VCaP (cell line): ENCODE measurements around the gene PIAS4.
"Not testable (repeated sequence)": the region's sequence is repeated elsewhere in the genome, so short reads cannot be mapped to it uniquely, and the experiment has no call there.

ENCODE experiments used
- H3K27ac ChIP-seq: fragments of 450-650 bp; 2 replicates; pipeline ENCODE4 v1.5.1; 2017
- TF ChIP-seq, protein P1 (sequence below): fragments of 450-650 bp; conservative IDR thresholded peaks from 2 replicates; pipeline ENCODE4 v1.5.1; 2017; ENCODE audit warnings: mild to moderate bottlenecking, moderate library complexity

PIAS4 gene

DNA sequence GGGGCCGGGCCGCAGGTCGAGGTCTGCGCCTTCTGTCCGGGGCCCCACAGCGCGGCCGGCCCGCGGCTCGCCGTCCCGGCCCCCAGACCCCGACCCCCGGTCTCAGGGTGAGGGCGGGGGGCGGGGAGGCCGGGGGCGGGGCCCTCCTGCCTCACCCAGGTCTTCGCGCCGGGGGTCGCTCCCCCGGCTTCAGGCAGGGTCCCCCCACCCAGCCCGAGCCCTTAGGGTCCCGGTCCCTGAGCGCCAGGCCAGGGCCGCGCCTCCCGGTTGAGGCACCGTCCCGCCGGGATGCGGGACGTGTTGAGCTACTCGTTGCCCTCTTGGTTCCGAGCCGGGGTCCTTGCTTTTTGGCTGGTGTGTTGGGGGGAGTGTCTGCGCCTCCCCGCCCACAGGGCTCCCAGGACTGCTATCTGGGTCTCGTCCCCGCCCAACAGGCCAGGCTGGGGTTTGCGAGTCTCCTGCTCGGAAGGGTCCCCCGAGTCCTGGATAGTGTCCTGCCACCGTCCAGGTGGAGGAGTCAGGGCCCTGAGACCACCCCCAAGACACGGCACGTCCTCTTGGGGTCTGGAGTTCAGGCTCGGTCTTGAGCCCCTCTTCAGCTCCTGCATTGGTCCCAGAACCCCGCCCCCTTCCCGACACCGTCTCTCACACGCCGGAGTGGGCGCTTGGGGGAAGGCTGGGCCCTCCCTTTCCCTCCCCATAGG, 452 bp downstream of the PIAS4 start:
- TF ChIP-seq, protein P1, sequence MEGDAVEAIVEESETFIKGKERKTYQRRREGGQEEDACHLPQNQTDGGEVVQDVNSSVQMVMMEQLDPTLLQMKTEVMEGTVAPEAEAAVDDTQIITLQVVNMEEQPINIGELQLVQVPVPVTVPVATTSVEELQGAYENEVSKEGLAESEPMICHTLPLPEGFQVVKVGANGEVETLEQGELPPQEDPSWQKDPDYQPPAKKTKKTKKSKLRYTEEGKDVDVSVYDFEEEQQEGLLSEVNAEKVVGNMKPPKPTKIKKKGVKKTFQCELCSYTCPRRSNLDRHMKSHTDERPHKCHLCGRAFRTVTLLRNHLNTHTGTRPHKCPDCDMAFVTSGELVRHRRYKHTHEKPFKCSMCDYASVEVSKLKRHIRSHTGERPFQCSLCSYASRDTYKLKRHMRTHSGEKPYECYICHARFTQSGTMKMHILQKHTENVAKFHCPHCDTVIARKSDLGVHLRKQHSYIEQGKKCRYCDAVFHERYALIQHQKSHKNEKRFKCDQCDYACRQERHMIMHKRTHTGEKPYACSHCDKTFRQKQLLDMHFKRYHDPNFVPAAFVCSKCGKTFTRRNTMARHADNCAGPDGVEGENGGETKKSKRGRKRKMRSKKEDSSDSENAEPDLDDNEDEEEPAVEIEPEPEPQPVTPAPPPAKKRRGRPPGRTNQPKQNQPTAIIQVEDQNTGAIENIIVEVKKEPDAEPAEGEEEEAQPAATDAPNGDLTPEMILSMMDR: no peak
- H3K27ac ChIP-seq: peak overlapping the region; percentile 85

DNA sequence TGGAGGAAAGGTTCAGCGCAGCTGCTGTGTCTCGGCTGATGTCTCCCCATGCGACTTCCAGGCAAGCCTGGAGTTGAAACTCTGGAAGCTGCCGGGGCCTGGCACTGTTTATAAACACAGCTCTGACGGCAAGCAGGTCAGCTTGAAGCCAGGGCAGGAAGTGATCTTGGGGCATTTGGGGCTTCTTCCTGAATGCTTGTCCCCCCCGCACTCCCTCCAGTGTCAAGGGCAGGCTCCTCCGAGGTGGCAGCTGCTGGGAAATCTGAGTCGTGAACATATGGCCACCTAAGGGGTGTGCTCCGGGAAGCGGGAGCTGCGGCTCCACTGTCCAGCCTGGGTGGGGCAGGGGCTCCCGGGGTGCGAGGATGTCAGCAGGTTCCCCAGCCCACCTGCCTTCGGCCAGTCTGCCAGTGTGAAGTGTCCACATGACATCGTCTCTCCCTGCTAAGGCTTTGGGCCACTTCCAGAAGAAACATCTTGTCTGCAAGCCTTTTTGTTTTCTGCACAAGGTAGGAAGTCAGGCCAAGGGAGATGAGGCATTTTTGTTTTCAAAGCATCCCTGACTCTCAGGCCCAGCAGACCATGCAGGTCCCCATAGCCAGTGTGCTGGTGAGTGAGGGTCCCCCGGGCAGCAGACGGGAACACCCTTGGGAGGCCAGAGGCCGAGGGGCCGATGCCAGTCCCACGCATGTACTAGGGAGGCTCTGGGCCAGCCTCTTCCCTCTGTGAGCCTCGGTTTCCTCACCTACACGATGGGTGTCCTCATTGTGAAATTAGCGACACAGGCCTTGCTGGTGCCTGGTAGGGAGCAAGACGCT, 2.7 kb downstream of the PIAS4 start:
- no peak overlapping the region for H3K27ac ChIP-seq
- TF ChIP-seq, protein P1: no peak

DNA sequence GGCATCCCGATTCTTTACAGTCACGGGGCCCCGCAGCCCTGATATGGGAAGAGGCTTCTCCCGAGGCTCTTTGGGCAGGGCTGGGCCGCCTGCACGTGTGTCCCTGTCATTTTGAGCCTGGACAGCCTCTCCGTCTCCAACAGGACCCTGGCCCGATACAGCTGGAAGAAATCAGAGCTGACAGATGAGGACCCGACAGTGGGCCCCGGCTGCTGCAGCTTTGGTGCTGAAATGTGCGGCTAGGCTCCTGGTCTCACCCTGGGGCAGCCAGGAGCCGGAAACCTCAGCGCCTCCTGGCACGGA, 3.2 kb downstream of the PIAS4 start:
- TF ChIP-seq, protein P1: no peak
- no peak overlapping the region for H3K27ac ChIP-seq

DNA sequence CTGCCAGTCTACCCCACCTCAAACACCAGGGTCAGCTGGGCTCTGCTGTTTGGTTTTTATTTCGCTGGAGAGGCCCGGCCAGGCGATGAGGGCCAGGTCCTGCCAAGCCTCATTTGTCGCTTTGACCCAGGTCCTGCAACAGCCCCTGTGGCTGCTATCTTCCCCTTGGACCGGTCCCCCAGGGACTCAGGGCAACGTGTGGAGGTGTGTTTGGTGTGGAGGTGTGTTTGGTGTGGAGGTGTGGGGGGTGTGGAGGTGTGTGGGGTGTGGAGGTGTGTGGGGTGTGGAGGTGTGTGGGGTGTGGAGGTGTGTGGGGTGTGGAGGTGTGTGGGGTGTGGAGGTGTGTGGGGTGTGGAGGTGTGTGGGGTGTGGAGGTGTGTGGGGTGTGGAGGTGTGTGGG, 3.9 kb downstream of the PIAS4 start:
- H3K27ac ChIP-seq: not testable (repeated sequence)

DNA sequence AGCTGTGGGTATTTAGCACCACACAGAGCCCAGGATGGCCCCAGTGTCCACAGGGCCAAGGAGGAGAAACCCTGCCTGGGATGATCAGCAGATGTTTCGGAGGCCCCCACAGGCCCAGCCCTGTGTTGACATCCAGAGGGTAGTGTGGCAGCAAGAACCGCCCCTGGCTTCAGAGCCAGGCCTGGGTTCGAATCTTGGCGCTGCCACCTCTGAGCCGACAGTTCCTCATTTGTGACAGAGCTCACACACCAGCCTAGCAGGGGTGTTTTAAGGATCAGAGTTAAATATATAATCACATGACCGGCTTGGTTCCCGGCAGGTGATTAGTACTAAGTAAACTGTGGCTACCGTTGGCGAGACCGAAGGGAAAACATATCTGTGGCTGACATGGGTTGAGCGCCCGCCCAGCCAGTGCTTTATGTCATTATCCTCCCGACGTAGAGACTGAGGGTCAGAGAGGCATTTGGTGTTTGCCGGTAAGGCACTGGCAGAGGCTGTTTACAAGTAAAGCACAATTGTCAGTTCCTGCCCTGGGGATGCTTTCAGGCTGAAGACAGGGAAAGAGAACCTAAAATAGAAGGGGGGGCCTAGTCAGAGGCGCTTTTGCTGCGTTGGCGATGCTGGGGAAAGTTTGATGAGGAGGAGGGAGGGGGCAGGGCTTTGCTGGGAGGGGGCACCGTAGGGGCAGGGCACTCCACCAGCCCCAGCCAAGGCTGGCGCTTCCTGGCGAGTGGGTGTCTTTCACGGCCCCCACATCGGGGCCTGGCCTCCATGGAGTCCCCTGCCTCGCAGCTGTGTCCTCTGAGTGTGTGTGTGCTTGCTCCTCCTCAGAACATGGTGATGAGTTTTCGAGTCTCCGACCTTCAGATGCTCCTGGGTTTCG, 4.8 kb downstream of the PIAS4 start:
- H3K27ac ChIP-seq: peak overlapping the region; percentile 18; the same call in 1 of the 2 replicates
- TF ChIP-seq, protein P1: no peak

DNA sequence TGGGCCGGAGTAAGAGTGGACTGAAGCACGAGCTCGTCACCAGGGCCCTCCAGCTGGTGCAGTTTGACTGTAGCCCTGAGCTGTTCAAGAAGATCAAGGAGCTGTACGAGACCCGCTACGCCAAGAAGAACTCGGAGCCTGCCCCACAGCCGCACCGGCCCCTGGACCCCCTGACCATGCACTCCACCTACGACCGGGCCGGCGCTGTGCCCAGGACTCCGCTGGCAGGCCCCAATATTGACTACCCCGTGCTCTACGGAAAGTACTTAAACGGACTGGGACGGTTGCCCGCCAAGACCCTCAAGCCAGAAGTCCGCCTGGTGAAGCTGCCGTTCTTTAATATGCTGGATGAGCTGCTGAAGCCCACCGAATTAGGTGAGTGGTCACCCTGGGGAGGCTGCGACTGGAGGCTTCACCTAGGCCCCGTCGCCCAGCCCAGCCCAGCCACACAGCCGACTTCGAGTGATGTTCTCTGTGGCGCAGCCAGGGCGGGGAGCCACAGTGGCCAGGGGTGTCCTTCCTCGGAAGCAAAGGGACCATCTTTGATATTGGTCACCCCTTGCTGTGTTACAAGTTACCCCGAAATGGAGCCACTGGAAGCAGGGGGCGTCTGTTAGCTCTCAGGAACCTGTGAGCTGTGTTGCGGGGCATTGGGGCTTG, 5.6 kb downstream of the PIAS4 start:
- H3K27ac ChIP-seq: no peak overlapping the region
- TF ChIP-seq, protein P1: no peak

DNA sequence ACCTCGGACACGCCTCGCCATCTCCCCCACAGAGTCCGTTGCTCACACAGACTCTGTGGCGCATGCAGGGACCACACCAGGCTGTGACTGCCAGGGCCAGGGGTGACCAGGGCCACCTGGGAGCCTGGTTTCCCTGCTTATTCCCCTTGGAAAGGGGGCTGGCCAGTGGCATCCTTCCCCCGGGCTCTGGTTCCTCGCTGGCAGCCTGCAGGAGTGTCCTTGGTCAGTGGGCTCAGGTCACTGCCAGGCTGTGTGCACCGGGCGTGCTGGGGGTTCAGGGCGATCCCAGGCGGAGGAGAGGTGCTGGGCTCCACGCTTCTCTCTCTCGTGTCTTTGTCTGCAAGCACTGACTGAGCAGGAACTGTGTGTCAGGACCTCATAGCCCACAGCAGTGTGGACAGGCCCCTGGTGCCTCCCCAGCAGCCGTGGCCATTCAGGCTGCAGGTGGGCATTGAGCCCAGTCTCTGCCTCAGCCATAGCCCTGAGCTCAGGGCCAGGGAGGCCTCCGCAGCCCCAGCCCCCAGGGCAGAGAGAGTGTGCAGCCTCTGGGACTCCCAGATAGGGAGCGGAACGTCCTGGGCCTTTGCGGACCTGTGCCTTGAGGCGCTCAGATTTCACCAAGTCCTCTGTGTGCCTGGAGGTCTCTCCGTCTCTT, 6.5 kb downstream of the PIAS4 start:
- TF ChIP-seq, protein P1: no peak
- H3K27ac ChIP-seq: no peak overlapping the region
